NB4 (cell line): ENCODE measurements around the gene GPC5.

Source experiments
- MAX ChIP-seq: IDR thresholded peaks from 2 replicates; pipeline ENCODE4 v1.6.1; 2011; ENCODE audit warnings: low read depth, low read length
- MYC ChIP-seq: IDR thresholded peaks from 2 replicates; pipeline ENCODE4 v1.6.1; 2011; ENCODE audit warnings: low read depth, low read length
- POLR2A ChIP-seq: IDR thresholded peaks from 2 replicates; pipeline ENCODE4 v1.6.1; 2011; ENCODE audit warnings: mild to moderate bottlenecking; ENCODE audit not compliant: insufficient read length; ENCODE audit errors: extremely low read depth
- TF ChIP-seq, protein P1 (sequence below): IDR thresholded peaks from one replicate; pipeline ENCODE4 v1.5.1; 2012; ENCODE audit warnings: low read depth, low read length

DNA sequence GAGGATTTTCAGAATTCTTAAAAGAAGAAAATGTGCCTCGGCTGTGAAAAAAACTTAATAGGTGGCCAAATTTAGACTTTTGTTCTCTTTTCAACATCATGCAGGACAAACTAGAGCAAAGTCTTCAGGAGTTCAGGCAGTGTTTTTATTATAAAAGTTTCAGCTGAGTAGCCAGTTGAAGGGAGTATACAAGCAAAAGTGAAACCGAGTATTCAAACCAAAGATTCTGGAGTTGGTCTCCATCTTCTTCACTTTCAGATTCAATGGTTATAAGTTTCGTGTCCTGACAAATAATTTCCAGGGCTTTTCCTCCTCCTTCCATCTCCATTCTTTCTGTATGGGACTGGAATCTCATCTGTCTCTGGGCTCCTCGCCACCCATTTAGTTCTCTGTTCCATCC is 379.7 kb downstream of the GPC5 start:
- TF ChIP-seq, protein P1, sequence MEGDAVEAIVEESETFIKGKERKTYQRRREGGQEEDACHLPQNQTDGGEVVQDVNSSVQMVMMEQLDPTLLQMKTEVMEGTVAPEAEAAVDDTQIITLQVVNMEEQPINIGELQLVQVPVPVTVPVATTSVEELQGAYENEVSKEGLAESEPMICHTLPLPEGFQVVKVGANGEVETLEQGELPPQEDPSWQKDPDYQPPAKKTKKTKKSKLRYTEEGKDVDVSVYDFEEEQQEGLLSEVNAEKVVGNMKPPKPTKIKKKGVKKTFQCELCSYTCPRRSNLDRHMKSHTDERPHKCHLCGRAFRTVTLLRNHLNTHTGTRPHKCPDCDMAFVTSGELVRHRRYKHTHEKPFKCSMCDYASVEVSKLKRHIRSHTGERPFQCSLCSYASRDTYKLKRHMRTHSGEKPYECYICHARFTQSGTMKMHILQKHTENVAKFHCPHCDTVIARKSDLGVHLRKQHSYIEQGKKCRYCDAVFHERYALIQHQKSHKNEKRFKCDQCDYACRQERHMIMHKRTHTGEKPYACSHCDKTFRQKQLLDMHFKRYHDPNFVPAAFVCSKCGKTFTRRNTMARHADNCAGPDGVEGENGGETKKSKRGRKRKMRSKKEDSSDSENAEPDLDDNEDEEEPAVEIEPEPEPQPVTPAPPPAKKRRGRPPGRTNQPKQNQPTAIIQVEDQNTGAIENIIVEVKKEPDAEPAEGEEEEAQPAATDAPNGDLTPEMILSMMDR = no peak
- TF ChIP-seq MAX (no peak), POLR2A (no peak), MYC (no peak)
